GM21390 (cell line): ENCODE measurements around the gene IRF8.
A peak's percentile ranks its signal among the peaks of the same experiment; 100 is the strongest.
"Not testable (repeated sequence)": the region's sequence is repeated elsewhere in the genome, so short reads cannot be mapped to it uniquely, and the experiment has no call there.

ENCODE experiments used
- ATAC-seq: cut with Tn5 transposase; IDR thresholded peaks from one replicate; pipeline ENCODE4 v1.9.1; 2021; ENCODE audit not compliant: unreplicated experiment

IRF8 gene

GRCh38 chr16:85931596-85932402, 32.8 kb downstream of the IRF8 start:
- ATAC-seq: no peak

GRCh38 chr16:85934210-85934609, 35.2 kb downstream of the IRF8 start:
- no peak for ATAC-seq

DNA sequence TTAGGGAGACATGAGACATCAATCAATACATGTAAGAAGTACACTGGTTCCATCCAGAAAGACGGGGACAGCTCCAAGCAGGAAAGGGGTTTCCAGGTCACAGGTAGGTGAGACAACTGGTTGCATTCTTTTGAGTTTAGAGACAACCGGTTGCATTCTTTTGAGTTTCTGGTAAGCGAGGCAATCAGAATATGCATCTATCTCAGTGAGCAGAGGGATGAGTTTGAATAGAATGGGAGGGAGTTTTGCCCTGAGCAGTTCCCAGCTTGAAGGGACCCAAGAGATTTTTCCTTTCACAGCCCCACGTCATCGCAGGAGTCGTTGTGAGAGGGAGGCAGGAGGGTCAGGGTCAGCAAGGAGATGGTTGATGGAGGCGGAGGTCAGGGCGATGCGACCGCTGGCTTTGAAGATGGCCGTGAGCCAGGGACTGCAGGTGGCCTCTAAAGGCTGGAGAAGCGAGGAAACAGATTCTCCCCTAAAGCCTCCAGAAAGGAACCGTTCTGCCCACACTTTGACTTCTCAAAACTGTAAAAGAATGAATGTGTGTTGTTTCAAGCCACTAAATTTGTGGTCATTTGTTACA, 36.5 kb downstream of the IRF8 start:
- peak; percentile 37 for ATAC-seq

GRCh38 chr16:85935974-85936760, 37.2 kb downstream of the IRF8 start:
- peak; percentile 71 for ATAC-seq

DNA sequence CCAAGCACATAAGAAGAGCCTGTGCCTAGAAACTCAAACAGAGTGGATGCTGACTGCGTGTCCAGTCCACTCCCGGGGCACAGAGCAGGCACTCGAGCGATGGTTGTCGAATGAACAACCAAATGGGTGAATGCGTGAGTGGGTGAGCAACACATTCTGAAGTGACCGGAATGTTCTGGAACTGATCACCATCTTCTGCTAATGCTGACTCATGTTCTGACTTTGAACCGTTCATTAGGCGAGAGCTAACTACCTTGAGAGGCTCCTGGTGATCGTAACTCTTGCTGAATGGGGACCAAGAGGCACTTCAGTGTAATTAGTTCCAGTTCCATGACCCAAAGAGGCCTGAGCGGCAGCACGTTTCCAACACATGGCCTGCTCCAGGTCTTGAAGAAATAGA, 37.9 kb downstream of the IRF8 start:
- ATAC-seq: no peak

DNA sequence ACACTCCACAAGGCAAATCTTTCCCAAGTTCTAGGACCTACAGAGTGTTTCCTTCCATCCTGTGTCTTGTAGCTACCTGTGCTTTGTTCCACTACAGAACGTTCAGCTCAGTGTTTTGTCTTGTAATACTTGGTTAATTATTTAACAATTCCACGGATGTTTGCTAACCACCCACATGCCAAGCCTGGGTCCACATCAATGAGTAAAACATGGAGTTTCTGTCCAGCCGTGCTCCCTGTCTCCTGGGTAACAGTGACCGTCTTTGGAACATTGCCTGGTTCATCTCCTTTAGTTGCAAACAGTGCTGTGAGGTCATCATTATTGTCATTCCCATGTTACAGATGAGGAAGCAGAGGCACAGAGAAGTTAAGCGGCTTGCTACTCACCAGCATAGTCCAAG, 41.3 kb downstream of the IRF8 start:
- ATAC-seq: no peak

DNA sequence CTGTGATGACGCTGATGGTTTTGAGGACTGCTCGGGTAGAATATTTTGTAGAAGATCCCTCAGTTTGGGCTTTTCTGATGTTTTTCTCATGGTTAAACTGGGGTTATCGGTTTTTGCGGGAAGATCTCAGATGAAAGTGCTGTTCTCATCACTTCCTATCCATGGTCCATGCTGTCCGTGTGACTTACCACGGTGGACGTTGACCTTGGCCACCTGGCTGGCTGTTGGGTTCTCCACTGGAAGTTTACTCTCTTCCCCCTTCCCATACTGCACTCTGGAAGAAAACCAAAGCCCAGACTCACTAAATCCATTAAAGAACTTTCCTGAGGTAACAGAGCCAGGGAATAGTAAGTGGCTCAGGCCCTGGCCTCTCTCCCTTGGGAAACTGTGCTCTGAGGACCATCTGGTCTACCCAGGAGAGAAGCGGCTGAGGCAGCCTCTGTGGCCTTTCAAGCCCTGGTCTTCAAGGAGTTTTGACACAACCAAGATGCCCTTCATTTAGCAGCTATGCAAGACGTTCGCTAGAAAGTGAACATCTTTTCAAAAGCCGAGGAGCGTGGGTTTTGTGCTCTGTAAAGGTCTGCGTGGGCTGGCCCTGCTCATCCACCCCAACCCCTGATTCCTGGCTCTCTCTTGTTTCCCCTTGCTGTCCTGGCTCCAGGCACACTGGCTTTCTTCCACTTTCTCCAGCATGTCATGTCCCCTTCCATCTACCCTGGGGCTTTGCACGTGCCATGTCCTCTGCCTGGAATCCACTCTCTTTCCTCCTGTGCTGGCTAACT, 43.1 kb downstream of the IRF8 start:
- ATAC-seq: no peak

DNA sequence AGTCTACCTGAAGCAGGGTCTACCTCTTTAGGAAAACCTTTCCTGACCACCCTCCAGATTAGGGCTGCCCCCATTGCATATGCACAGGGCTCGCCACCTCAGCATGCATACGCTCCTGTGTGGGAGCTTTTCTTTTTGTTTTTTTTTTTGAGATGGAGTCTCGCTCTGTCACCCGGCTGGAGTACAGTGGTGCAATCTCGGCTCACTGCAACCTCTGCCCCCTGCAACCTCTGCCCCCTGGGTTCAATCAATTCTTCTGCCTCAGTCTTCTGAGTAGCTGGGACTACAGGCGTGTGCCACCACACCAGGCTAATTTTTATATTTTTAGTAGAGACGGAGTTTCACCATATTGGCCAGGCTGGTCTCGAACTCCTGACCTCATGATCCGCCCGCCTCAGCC, 43.7 kb downstream of the IRF8 start:
- not testable (repeated sequence) for ATAC-seq

GRCh38 chr16:85943711-85944110, 44.7 kb downstream of the IRF8 start:
- no peak for ATAC-seq

- ATAC-seq: no peak
Measured at GRCh38 chr16:85944572-85945423, 45.8 kb downstream of the IRF8 start.

DNA sequence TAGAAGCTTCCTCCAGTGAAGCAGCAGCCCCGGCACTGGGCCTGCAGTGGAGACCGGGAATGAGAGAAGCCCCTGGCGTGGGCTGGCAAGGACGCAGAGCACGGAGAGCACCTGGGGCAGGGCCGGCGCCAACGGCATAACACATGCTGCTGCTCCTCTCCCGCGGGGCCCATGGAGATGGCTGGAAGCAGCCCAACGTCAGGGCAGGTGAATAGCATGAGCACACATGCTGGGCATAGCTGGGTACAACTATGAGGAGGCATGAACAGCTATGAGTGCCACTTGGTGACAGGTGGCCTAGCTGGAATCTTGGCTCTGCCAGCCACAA, 46.4 kb downstream of the IRF8 start:
- no peak for ATAC-seq

DNA sequence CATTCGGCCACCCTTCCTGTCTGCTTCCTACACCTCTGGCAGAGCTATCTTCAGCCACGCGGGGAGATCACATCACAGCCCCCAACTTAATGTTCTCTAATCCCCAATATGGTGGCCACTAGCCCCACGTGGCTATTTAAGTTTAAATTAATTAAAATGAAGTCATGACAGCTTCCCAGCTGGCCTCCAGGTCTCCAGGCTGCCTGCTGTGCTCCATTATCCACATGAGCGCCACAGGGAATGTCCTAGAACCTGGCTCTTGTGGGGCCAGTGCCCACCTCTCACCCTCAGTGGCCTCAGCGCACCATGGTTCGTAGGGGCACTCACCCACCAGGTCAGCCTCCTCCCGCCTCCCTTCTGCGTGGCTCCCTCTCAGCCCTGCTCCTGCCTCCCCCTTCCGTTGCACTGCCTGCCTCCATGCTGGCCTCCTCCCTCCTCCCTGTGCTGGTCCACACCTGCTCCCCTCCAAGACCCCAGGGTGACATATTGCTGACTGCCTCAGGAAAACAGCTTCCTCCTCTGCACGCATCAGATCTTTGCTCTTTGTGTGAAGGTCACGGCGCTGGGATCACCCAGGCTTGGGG, 47.7 kb downstream of the IRF8 start:
- no peak for ATAC-seq

DNA sequence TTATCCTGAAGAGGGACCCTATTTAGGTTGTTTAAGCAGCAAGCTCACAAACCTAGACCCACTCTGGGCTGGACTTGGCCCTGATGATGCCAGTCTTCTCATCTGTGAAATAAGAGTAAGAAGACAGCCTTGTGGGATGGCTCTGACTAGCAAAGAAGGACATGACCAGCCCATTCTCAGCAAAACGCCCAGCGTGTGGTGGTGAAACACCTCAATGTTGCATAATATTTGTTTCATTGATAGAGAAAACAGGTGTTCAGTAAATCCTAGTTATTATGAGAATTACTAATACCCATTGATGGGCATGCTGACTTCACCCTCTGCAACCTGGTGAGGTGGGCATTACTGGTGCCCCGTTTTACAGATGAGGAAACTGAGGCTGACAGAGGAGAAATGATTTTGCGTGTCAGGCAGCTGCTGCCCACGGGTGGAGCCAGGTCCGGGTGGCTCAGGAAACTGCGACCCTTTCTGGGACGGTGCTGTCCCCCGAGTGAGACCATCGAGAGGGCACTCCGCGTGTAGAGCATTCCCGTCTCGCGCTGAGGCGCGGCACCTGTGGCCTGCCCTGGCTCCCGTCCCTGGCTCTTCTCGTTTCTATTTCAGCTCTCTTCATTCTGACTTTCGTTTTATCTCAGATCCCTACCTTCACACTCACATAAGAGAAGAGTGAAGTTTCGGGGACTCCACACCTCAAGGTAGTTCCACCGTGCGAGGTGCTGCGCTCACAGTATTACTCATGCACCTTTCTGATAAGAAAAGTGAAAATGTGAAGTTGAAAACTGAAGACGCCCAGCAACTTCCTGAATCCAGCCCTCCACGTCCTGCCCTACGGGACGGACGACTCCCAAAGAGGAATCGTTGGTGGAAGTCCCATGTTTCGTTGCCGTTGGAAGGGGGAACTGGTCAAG, 48.5 kb downstream of the IRF8 start:
- ATAC-seq: peak; percentile 74

DNA sequence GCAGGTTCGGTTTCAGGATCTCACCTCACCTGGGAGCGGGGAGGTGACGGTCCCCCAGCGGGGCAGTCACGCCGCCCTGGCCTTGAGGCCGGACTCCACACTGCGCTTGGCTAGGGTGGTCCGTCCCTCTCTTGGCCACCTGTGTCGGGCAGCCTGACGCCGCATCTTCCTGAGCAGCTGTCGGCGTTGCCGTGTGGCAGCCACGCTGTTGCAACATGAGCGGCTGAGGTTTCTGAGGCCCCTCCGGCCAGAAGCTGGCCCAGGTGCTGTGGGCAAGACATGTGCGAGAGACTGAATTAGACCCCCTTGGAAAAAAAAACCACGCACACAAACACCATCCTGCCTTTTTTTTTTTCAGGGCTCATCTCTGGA, 49.2 kb downstream of the IRF8 start:
- ATAC-seq: peak; percentile 23

GRCh38 chr16:85948616-85949265, 49.8 kb downstream of the IRF8 start:
- ATAC-seq: no peak

- no peak for ATAC-seq
Measured at GRCh38 chr16:85950136-85950918, 51.4 kb downstream of the IRF8 start.

- no peak for ATAC-seq
Measured at GRCh38 chr16:85952197-85952596, 53.2 kb downstream of the IRF8 start.

GRCh38 chr16:85952811-85953210, 53.8 kb downstream of the IRF8 start:
- no peak for ATAC-seq
